WTC11 (cell line): Measurements from ENCODE around the gene GCAT.
"Not testable (repeated sequence)": the region's sequence is repeated elsewhere in the genome, so short reads cannot be mapped to it uniquely, and the experiment has no call there.

Experiments
- ARID4B ChIP-seq: sonication (generic); formaldehyde crosslinking; IDR thresholded peaks from 2 replicates; pipeline ENCODE4 v1.8.0; 2023; ENCODE audit warnings: missing genetic modification reagents, mild to moderate bottlenecking, borderline replicate concordance
- ELF4 ChIP-seq: sonication (generic); formaldehyde crosslinking; IDR thresholded peaks from 2 replicates; pipeline ENCODE4 v1.8.1; 2022; ENCODE audit warnings: low read depth, mild to moderate bottlenecking, moderate library complexity, missing genetic modification reagents
- KAT7 ChIP-seq: sonication (generic); formaldehyde crosslinking; IDR thresholded peaks from 2 replicates; pipeline ENCODE4 v1.8.1; 2023; ENCODE audit warnings: missing genetic modification reagents, mild to moderate bottlenecking, borderline replicate concordance
- NR2C2 ChIP-seq: sonication (generic); formaldehyde crosslinking; IDR thresholded peaks from 2 replicates; pipeline ENCODE4 v1.8.0; 2022; ENCODE audit warnings: mild to moderate bottlenecking, missing genetic modification reagents
- PRDM15 ChIP-seq: sonication (generic); formaldehyde crosslinking; IDR thresholded peaks from 2 replicates; pipeline ENCODE4 v1.8.0; 2022; ENCODE audit warnings: missing genetic modification reagents
- SMAD3 ChIP-seq: sonication (generic); formaldehyde crosslinking; IDR thresholded peaks from 2 replicates; pipeline ENCODE4 v1.8.0; 2022; ENCODE audit warnings: missing genetic modification reagents, mild to moderate bottlenecking, borderline replicate concordance
- TF ChIP-seq, protein P1 (sequence below): fragments of 200-600 bp; IDR thresholded peaks from 2 replicates; pipeline ENCODE4 v1.8.0; 2022; ENCODE audit warnings: antibody characterized with exemption
- TF ChIP-seq, protein P2 (sequence below): sonication (generic); formaldehyde crosslinking; IDR thresholded peaks from 2 replicates; pipeline ENCODE4 v1.8.1; 2022; ENCODE audit warnings: low read depth, missing genetic modification reagents, borderline replicate concordance
- TF ChIP-seq, protein P3 (sequence below): fragments of 250-450 bp; sonication (Bioruptor Pico); IDR thresholded peaks from 2 replicates; pipeline ENCODE4 v1.9.0; 2021; ENCODE audit warnings: mild to moderate bottlenecking
- TF ChIP-seq, protein P4 (sequence below): sonication (generic); formaldehyde crosslinking; conservative IDR thresholded peaks from 2 replicates; pipeline ENCODE4 v1.8.1; 2022; ENCODE audit warnings: mild to moderate bottlenecking, missing genetic modification reagents

- TF ChIP-seq, protein P1, sequence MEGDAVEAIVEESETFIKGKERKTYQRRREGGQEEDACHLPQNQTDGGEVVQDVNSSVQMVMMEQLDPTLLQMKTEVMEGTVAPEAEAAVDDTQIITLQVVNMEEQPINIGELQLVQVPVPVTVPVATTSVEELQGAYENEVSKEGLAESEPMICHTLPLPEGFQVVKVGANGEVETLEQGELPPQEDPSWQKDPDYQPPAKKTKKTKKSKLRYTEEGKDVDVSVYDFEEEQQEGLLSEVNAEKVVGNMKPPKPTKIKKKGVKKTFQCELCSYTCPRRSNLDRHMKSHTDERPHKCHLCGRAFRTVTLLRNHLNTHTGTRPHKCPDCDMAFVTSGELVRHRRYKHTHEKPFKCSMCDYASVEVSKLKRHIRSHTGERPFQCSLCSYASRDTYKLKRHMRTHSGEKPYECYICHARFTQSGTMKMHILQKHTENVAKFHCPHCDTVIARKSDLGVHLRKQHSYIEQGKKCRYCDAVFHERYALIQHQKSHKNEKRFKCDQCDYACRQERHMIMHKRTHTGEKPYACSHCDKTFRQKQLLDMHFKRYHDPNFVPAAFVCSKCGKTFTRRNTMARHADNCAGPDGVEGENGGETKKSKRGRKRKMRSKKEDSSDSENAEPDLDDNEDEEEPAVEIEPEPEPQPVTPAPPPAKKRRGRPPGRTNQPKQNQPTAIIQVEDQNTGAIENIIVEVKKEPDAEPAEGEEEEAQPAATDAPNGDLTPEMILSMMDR, result not testable (repeated sequence)
- TF ChIP-seq, protein P2, sequence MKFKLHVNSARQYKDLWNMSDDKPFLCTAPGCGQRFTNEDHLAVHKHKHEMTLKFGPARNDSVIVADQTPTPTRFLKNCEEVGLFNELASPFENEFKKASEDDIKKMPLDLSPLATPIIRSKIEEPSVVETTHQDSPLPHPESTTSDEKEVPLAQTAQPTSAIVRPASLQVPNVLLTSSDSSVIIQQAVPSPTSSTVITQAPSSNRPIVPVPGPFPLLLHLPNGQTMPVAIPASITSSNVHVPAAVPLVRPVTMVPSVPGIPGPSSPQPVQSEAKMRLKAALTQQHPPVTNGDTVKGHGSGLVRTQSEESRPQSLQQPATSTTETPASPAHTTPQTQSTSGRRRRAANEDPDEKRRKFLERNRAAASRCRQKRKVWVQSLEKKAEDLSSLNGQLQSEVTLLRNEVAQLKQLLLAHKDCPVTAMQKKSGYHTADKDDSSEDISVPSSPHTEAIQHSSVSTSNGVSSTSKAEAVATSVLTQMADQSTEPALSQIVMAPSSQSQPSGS (CRISPR knock-in tag), result not testable (repeated sequence)
- TF ChIP-seq NR2C2; SMAD3 (CRISPR knock-in tag); PRDM15; KAT7 (CRISPR knock-in tag); ARID4B (CRISPR knock-in tag); ELF4 (CRISPR knock-in tag): not testable (repeated sequence)
- TF ChIP-seq, protein P3, sequence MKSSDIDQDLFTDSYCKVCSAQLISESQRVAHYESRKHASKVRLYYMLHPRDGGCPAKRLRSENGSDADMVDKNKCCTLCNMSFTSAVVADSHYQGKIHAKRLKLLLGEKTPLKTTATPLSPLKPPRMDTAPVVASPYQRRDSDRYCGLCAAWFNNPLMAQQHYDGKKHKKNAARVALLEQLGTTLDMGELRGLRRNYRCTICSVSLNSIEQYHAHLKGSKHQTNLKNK (CRISPR knock-in tag), result not testable (repeated sequence)
- TF ChIP-seq, protein P4, sequence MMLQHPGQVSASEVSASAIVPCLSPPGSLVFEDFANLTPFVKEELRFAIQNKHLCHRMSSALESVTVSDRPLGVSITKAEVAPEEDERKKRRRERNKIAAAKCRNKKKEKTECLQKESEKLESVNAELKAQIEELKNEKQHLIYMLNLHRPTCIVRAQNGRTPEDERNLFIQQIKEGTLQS (CRISPR knock-in tag), result not testable (repeated sequence)
Measured at GRCh38 chr22:37799979-37800378, 7.8 kb upstream of the GCAT start.
